Anterior cingulate cortex (tissue), 58 donors: ENCODE measurements around the gene NR1D1.

Experiments
- DNase-seq, 58 donors: peaks; one replicate each; lab custom pipeline; 2025; lab: John Stamatoyannopoulos, UW

Gene NR1D1

DNA sequence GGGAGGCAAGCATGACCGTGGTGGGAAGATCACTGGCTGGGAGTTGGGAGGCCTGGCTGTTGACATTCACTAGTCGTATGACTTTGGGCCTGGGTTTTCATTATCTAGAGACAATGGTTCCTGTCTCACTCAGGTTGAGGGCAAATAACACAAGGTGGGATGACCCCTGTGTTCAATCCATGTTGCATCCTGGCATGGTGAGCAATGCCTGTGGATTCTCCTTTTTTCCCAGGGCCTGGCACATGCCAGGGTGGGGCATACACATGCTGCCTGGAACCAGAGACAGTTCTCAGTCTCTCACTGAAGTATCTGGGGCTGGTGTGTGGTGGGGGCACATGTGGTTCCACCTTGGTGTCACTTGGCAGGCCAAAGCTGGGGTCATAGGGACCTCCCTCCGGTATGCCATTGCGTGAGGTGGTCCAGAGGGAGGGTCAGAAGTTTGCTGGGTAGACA is 32.2 kb downstream of the NR1D1 start:
- peak in 2 of 58 donors; percentile 51 to 53 for DNase-seq

DNA sequence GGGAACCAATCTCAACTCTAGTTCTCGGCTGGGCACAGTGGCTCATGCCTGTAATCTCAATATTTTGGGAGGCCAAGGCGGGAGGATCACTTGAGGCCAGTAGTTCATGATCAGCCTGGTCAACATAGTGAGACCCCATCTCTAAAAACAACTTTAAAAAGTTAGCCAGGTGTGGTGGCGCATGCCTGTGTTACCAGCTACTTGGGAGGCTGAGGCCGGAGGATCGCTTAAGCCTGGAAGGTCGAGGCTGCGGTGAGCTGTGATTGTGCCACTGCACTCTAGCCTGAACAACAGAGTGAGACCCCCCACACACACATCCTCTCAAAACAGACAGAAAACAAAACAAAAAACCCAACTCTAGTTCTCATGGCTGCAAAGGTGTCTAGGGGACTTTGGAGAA is 32.7 kb downstream of the NR1D1 start:
- no peak for DNase-seq

DNA sequence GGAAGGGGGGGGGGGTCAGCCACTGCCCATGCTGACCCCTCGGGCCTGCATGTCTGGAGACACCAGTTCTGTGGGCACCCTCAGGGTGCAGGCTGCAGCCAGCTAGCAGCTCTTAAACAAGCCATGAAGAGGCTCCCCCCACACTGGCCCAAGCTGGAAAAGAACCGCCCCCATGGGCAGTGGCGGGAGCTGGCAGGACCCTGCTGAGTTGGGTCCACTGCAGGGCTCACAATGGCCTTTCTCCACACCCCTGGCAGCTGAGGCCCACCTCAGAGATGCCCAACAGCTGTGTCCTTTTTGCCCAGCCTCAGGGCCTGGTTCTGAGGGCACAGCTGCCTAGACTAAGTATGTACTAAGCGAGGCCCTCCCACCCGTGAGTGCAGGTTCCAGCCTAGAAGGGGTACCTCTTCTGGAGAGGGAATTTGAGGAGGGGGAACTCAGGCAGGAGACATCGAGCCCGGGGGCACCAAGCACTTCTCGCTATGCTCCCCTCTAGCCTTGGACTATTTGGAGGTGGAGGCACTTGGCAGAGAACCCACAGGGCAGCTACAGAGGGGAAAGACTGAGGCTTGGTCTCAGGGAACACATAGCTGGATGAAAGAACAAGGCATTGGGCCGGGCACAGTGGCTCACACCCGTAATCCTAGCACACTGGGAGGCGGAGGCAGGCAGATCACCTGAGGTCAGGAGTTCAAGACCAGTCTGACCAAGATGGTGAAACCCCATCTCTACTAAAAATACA is 34.4 kb downstream of the NR1D1 start:
- DNase-seq: peak in 6 of 58 donors; percentile 38 to 65 (median 46)

DNA sequence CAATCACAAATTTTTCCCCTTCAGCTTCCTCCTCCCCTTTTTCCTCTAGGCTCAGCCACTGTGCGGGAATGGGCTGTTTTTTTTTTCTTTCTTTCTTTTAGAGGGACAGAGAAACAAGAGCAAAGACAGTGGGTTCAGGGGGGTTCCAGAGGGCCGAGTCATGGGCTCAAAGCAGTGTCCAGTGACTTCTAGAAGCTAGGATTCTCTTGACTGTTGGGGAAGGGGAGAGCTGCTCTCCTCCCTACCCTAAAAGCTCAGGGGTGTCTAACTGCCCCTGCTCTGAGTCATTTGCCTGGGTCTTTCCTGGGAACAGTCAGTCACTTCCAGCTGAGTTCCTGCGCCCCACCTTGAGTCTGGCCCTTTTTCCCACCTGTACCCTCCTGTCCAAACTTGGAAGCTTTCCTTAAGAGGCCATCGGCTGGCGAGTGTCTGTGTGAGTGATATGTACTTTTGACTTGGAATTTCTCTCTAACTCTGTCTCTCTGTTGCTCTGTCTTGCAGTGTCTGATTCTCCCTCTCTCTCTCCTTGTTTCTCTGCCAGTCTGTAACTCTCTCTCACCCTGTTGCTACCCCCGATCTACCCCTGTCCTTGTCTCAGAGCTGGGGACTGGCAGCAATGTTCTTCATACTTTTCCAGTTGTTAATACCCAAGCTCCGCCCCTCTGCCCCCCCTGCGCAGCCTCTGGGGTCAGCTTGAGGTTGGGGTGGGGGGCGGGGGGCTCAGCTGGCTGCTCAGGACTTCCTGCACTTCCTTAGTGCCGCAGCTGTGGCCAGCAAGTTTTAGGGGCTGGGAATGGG is 35.2 kb downstream of the NR1D1 start:
- DNase-seq: peak in 14 of 58 donors; percentile 10 to 65 (median 38)

DNA sequence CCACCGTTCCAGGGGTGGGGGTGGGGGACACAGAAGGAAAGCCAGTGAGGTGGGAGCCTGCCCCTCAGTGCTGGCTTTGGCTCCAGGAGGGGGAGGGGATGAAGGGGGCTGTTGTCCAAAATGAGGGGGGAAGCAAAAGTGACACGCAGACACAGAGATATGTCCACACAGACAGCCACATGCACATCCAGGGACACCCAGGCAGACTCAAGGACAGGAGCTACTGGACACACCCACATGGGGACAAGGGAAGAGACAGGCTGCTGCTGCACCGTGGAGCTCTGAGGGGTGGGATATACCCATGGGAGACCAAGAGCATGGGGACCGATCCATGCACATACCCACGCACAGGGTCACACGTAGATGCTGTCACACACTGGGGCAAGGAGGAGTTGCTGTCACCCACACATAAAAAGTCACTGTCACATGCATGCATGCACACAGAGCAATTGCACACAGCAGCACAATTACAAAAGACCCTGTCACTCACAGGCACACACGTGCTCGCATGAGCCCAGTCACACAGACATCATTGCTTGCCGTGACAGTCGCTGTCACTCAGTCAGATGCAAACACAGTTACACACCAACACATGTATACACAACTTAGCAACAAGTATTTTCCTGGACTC is 36.4 kb downstream of the NR1D1 start:
- peak in 33 of 58 donors; percentile 27 to 74 (median 53) for DNase-seq

DNA sequence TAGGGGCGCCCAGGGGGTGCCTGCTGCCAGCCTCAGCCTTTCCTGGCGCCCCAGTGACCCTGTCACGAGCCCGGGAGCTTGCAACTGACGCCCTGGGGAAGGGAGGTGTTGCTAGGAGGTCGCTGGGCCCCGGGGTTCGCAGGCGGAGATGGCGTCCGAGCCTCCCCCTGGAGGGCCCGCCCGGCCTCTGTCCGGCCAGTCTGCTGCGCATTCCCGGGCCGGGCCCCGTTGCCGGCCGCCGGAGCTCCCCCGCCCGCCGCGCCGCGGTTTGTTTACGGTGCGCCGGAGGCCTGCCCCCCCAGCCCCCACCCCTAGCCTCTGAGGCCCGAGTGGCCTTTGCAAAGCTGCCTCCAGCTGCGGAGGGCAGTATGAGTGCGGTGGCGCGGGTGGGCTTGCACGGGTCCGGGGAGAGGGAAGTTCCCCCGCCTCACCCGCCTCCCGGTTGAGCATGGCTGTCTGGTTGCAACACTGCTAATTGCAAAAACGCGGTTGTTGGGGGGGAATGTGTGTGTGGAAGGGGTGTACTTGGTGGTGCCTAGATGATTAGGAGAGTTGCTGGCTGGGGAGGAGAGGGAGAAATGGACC is 37.1 kb downstream of the NR1D1 start:
- DNase-seq: peak in 12 of 58 donors; percentile 44 to 65 (median 53)

DNA sequence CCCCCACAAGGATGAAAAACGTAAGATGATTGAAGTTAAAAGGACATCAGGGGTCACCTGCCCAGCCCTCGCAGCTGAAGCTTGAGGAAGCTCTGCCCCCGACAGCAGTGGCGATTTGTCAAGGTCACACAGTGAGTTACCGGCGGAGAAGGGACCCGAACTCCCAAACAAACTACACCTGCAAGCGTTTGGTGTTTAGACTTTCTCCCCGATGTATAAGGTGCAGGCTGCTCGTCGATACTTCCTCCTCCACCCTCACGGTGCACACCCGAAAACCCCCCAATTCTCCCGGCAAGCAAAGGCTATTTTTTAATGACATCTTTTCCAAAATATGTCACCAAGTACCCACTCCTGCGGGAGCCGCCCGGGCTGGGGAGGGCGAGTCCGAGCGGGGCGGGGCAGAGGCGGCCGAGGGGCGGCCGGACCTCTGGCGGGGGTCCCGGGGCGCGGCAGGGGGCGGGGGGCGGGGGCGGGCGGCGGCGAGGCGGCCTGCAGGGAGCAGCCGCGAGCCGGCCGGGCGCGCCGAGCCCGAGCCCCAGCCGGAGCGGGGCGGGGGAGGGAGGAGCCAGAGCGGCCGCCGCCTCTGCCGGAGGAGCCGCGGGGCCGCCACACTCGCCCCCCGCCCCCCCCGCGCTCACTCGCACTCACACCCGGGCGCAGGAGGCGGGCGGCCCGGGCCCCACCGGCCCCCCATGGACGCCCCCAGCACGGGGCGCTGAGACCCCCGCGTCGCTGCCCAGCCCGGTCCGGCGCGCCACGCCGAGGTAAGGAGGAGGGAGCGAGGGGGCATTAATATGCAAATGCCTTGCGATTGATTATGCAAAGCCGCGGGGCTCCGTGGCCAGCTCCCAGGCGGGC is 37.8 kb downstream of the NR1D1 start, which contains the start of gene THRA:
Gene THRA, plus strand, starts transcription at position 637 of the 858 bp plus-strand sequence. CDS start 11,524 bp downstream, outside the sequence.
- peak in 42 of 58 donors; percentile 46 to 81 (median 65) for DNase-seq

DNA sequence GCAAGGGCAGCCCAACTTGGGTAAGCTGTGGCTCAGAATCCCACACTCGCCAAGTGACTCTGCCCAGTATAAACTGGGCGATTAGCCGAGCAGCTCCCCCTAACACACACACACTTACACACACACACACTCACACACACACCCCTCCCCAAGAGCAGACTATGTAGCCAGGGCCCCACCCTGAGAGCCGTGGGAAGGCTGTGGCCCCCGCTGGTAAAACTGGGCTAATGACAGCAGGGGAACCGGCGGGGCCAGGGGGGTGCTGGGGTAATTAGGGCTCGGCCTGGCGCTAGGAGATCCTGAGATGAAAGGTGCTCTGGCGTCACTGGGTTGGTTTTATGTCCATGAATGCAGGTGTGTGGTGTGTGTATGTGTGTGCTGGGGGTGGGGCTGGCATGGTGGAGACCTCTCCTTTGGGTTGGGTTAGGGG is 38.8 kb downstream of the NR1D1 start:
- no peak for DNase-seq

DNA sequence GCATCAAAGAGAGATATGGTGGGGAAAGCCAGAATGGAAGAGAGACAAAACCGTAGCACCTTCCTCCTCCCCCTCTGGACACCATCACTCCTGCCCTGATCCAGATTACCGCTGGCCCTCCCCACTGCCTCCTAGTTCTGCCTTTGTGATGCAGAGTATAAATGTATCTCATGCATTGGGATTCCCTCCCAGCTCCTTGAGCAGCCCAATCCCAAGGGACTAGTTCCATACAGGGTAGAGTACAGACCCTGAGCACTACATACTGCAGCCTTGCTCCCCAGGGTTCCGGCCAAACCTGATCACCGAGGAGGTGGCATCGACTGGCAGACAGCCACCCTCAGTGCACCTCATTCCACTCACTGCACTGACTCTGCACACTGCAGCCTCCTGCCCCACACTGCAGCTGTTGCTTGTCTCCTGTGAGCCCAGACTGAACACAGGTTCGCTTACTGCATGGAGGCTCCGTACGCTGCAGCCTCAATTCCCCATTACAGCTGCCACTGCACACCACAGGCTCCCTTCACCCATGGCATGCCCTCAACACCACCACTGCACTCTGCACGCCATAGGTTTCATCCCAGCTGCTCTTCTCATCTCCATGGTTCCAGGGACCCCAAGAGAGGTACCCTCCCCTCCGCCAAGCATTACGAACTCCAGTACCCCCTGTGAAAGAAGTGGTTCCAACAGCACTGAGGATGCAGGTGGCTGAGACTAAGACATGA is 39.3 kb downstream of the NR1D1 start:
- peak in 1 of 58 donors; percentile 67 for DNase-seq

DNA sequence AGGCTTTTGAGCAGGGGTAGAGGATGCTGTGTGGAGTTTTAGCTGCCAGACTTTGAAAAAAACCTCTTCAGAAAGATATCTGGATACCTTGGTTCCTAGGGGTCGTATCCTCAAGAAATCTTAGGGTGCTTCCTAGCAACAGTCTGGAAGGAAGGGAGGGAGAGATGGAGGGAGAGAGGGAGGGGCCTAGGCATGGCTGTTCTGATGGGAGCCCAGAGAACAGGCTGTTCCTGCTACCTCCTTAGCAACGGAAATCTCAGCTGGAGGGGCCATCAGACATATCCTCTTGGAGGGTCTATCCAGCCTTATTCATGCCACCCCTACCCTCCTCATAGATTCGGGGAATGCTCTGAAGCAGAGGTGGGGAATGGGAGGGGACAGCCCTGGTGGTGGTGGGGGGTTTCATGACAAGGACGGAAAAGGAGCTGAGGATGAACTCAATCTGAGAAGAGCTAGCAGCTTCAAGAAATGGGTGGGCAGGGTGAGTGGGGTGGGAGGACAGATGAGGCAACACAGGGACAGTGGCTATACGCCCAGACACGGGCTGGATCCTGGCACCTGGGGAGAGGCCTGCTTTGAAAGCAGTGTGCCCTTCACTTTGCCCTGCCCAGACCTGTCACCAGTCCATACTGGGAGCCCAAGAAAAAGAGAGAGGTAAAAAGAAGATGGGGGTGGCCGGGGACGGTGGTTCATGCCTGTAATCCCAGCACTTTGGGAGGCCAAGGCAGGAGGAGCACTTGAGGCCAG is 40.5 kb downstream of the NR1D1 start:
- peak in 7 of 58 donors; percentile 22 to 50 (median 34) for DNase-seq

DNA sequence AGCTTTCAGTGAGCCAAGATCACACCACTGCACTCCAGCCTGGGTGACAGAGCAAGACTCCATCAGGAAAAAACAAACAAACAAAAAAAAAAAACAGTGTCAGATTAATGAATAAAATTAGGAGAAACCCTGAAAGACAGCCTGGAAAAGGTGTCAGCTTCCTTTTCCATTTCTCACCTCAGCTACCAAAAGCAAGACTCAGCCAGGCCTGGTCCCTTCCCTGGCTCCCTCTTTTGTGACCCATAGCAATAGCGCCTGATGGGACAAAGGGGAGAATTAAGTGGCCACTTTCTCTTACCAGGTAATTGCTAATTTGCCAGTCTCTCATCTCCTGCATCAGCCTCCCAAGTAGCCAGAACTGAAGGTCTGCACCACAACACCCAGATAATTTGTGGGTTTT is 41.5 kb downstream of the NR1D1 start:
- DNase-seq: no peak

DNA sequence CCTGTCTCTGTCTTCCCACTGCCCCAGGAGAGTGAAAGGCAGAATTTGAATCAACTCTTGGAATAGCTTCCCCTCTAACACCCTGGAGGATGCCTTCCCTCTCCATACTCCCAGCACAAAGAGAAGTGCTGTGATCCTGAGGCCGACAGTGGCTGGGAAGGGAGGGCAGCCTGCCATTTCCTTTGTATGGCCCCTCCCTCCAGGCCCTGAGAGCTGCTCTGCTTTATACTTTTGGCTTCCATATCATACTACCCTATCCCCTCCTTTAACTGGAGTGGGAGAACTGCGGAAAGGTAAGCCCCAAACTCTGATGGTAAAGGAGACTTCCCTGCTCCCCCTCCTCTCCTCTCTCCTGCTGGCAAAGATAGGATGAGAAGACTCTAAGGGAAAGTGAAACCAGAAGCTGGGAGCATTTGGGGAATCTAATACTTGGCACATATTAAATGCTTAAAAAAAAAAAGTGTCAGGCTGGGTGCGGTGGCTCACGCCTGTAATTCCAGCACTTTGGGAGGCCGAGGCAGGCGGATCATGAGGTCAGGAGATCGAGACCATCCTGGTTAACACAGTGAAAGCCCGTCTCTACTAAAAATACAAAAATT is 42.1 kb downstream of the NR1D1 start:
- DNase-seq: no peak

DNA sequence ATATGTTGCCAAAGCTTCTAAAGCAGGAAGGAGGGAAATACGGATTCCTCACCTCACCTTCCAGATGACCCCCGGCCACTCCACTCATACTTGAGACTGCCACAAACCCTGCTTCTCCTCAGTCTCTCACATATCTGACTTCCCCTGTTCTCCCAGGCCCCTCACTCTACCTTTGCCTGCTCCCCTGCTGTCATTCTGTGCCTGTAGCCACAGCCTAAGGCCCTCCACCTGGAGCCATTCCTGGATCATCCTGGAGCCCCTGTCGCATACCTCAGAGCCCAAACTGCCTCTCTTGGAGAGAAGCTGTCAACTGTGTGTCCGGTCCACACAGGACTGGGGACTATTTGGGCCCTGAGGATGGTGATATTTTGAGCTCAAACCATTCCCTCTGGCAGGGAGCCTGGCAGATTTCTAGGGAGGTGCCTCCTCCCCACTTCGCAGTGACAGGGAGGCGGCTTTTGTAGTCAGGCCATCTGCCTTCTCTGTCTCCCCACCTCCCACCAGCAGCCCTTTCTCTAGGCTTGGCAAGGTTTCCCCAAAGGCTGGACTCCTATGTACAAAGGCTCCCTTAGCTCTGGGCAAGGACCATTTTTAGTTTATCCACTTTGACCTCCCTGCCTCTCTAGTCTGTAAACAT is 43.9 kb downstream of the NR1D1 start:
- peak in 22 of 58 donors; percentile 15 to 77 (median 42) for DNase-seq
